HepG2 (cell line): ENCODE results near the gene USP5. TPM values are rescaled to one million over a fixed set of nuclear protein-coding genes. Genes with fewer than 3 reads are reported as not detected.

Source experiments
- ATAC-seq: fragments of 200-7000 bp; cut with Tn5 transposase; 3 replicates; pipeline ENCODE4 v1.9.1; 2020; ENCODE audit warnings: mild to moderate bottlenecking, moderate library complexity
- BruUV-seq: library from RNA; stranded (reverse); fragments of 400-500 nt; replicated peaks from 2 replicates; lab custom pipeline; 2021; lab: Mats Ljungman, UMichigan
- CTCF ChIA-PET: fragments of 300-600 bp; formaldehyde crosslinking; extraction: SDS; loops from one replicate; lab custom pipeline; 2021; ENCODE audit warnings: low total read pairs, inconsistent platforms, low intra/inter-chr PET ratio; lab: Yijun Ruan, JAX
- POLR2A ChIA-PET: fragments of 350-600 bp; sonication (Branson Sonifier 250); formaldehyde crosslinking; loops from one replicate; lab custom pipeline; 2020; ENCODE audit warnings: antibody characterized with exemption, inconsistent platforms; lab: Yijun Ruan, JAX
- DNase-seq: peaks from one replicate; pipeline ENCODE4 v3.0.0-alpha.2; 2015; ENCODE audit warnings: low spot score
- FAIRE-seq: peaks from 3 replicates; lab custom pipeline; 2011; peaks lifted over from hg19 to GRCh38; lab: Jason Lieb, UNC
- H2AFZ ChIP-seq: one replicate; pipeline ENCODE4 v1.6.1; 2011; ENCODE audit warnings: low read length, inconsistent platforms
- H3K27ac ChIP-seq: fragments of 300-600 bp; 3 replicates; pipeline ENCODE4 v1.8.0; 2011; ENCODE audit warnings: mixed run types, mild to moderate bottlenecking, mixed read lengths, low read length, inconsistent platforms; ENCODE audit not compliant: insufficient read depth; ENCODE audit errors: extremely low read length
- H3K27me3 ChIP-seq, 2 experiments: fragments of 200-600 bp in 1 of 2; 2 replicates in 1 of 2; 3 replicates in 1 of 2; pipeline versions ENCODE4 v1.6.0 to v1.8.0; 2011; ENCODE audit warnings: low read length in 2 of 2, mild to moderate bottlenecking in 2 of 2, moderate library complexity in 2 of 2, inconsistent platforms in 1 of 2; ENCODE audit not compliant: insufficient read depth in 2 of 2, control insufficient read depth in 1 of 2
- H3K36me3 ChIP-seq, 2 experiments: fragments of 200-600 bp in 1 of 2; replicated peaks in 1 of 2; 2 replicates in 1 of 2; 3 replicates in 1 of 2; pipeline versions ENCODE4 v1.5.1 to v1.8.0; 2011; ENCODE audit warnings: low read length in 2 of 2, inconsistent platforms in 1 of 2; ENCODE audit not compliant: insufficient read depth in 2 of 2, control insufficient read depth in 1 of 2
- H3K4me1 ChIP-seq: 2 replicates; pipeline ENCODE4 v1.5.1; 2012; ENCODE audit warnings: low read length, inconsistent platforms; ENCODE audit not compliant: insufficient read depth
- H3K4me2 ChIP-seq: 2 replicates; pipeline ENCODE4 v1.6.0; 2011; ENCODE audit warnings: low read depth, low read length, inconsistent platforms
- H3K4me3 ChIP-seq, 3 experiments: fragments of 200-600 bp in 1 of 3; sonication (generic), shearing (Covaris generic) in 1 of 3; replicated peaks in 1 of 3; 2 replicates each; pipeline ENCODE4 v1.5.1; 2011 to 2016; ENCODE audit warnings: low read length in 3 of 3, inconsistent platforms in 2 of 3, low read depth in 2 of 3, mild to moderate bottlenecking in 2 of 3, control low read depth in 1 of 3, mixed read lengths in 1 of 3; ENCODE audit not compliant: insufficient read depth in 1 of 3
- H3K79me2 ChIP-seq: one replicate; pipeline ENCODE4 v1.6.1; 2011; ENCODE audit warnings: low read length, inconsistent platforms; ENCODE audit not compliant: insufficient read depth
- H3K9ac ChIP-seq: 2 replicates; pipeline ENCODE4 v1.6.0; 2011; ENCODE audit warnings: mild to moderate bottlenecking, low read depth, low read length, inconsistent platforms; ENCODE audit not compliant: insufficient read depth
- H3K9me3 ChIP-seq: 2 replicates; pipeline ENCODE4 v1.5.1; 2012; ENCODE audit warnings: mild to moderate bottlenecking, low read length
- H4K20me1 ChIP-seq: 2 replicates; pipeline ENCODE4 v1.6.0; 2011; ENCODE audit warnings: inconsistent platforms, mild to moderate bottlenecking, low read length, moderate library complexity; ENCODE audit not compliant: insufficient read depth
- ATF7-NPFF ChIP-seq: sonication (generic); formaldehyde crosslinking; IDR thresholded peaks from 2 replicates; pipeline ENCODE4 v1.8.1; 2023; ENCODE audit warnings: mild to moderate bottlenecking, low read depth, missing genetic modification reagents, moderate library complexity
- FIP1L1 ChIP-seq: fragments of 200-400 bp; formaldehyde crosslinking; IDR thresholded peaks from 2 replicates; pipeline ENCODE4 v1.6.1; 2018; ENCODE audit warnings: low read depth, mild to moderate bottlenecking, low read length, moderate library complexity, borderline replicate concordance; ENCODE audit not compliant: insufficient read depth
- HES4 ChIP-seq: sonication (generic); formaldehyde crosslinking; IDR thresholded peaks from 2 replicates; pipeline ENCODE4 v1.9.0; 2021; ENCODE audit warnings: mild to moderate bottlenecking, missing genetic modification reagents, borderline replicate concordance
- JDP2 ChIP-seq: sonication (generic); formaldehyde crosslinking; IDR thresholded peaks from 2 replicates; pipeline ENCODE4 v1.8.1; 2022; ENCODE audit warnings: missing genetic modification reagents, borderline replicate concordance
- KDM1A ChIP-seq: IDR thresholded peaks from 2 replicates; pipeline ENCODE4 v1.6.1; 2016; ENCODE audit warnings: missing compliant biosample characterization
- MAFK ChIP-seq, 2 experiments: IDR thresholded peaks in 1 of 2; conservative IDR thresholded peaks in 1 of 2; 2 replicates each; pipeline ENCODE4 v1.6.1; 2011; ENCODE audit warnings: improper control_type of control experiment in 2 of 2, low read length in 2 of 2
- MLXIP ChIP-seq: sonication (generic); formaldehyde crosslinking; IDR thresholded peaks from 2 replicates; pipeline ENCODE4 v1.9.0; 2021; ENCODE audit warnings: missing genetic modification reagents, borderline replicate concordance
- NCOA5 ChIP-seq: sonication (generic); formaldehyde crosslinking; IDR thresholded peaks from 2 replicates; pipeline ENCODE4 v1.4.0; 2020; ENCODE audit warnings: missing genetic modification reagents
- NFKB2 ChIP-seq: sonication (generic); formaldehyde crosslinking; IDR thresholded peaks from 2 replicates; pipeline ENCODE4 v1.4.0; 2020; ENCODE audit warnings: missing genetic modification reagents, borderline replicate concordance
- POGK ChIP-seq: sonication (generic); formaldehyde crosslinking; conservative IDR thresholded peaks from 2 replicates; pipeline ENCODE4 v1.8.0; 2022; ENCODE audit warnings: mild to moderate bottlenecking, moderate library complexity, missing genetic modification reagents
- POLR2AphosphoS2 ChIP-seq: IDR thresholded peaks from 2 replicates; pipeline ENCODE4 v1.6.1; 2011; ENCODE audit warnings: low read depth, low read length, improper control_type of control experiment
- RBFOX2 ChIP-seq: fragments of 200-400 bp; formaldehyde crosslinking; IDR thresholded peaks from 2 replicates; pipeline ENCODE4 v1.6.1; 2017; ENCODE audit warnings: low read depth, mild to moderate bottlenecking, low read length
- ZFAT ChIP-seq: sonication (generic); formaldehyde crosslinking; conservative IDR thresholded peaks from 2 replicates; pipeline ENCODE4 v1.8.1; 2023; ENCODE audit warnings: missing genetic modification reagents, inconsistent platforms
- ZNF770 ChIP-seq: sonication (generic); formaldehyde crosslinking; IDR thresholded peaks from 2 replicates; pipeline ENCODE4 v1.5.0; 2020; ENCODE audit warnings: mild to moderate bottlenecking, missing genetic modification reagents
- ZNF883 ChIP-seq: sonication (generic); formaldehyde crosslinking; IDR thresholded peaks from 2 replicates; pipeline ENCODE4 v1.5.1; 2020; ENCODE audit warnings: mild to moderate bottlenecking, missing genetic modification reagents; ENCODE audit errors: not compliant biosample characterization
- WGBS: methylation state at CpG from one replicate; pipeline ENCODE4 v1.1.6; 2017; ENCODE audit warnings: low lambda C conversion rate; 5-methylcytosine and 5-hydroxymethylcytosine counted together
- in situ Hi-C: cut with HindIII; loops from 2 replicates; pipeline ENCODE4 v1.10.0; 2017; ENCODE audit warnings: low pct_unique_long_range_greater_than_20kb; ENCODE audit not compliant: extremely low pct_ligation_motif_present
- intact Hi-C: fragments of 100-400 bp; cut with micrococcal nuclease; formaldehyde crosslinking; loops from one replicate; pipeline ENCODE4 v1.10.0; 2022; ENCODE audit not compliant: unreplicated experiment
- polyA plus RNA-seq, 8 experiments: library from polyadenylated mRNA; depleted of rRNA in 3 of 8; stranded (reverse) in 7 of 8; unstranded in 1 of 8; fragments of >200 nt; fragmentation: Illumina TruSeq in 4 of 8; extraction: Trizol in 4 of 8; gene quantifications; 2 replicates each; pipeline versions ENCODE4 v1.2.1 to v1.2.3, GENCODE V29; 2011 to 2016; ENCODE audit warnings: low read depth in 4 of 8, missing spikeins in 1 of 8, mixed read lengths in 1 of 8; ENCODE audit not compliant: insufficient read depth in 1 of 8
- total RNA-seq, 5 experiments: library from RNA; depleted of rRNA; stranded (reverse); fragments of >200 nt; fragmentation: Illumina TruSeq; extraction: Trizol; gene quantifications; 2 replicates each; pipeline ENCODE4 v1.2.3, GENCODE V29; 2016; ENCODE audit warnings: low read depth in 1 of 5

USP5 gene
- total and polyA plus RNA-seq, 2 of the 13 experiments (the other 11 are each of a cell fraction or from before 2014, with no cell fraction given): 39.6 to 56.0 TPM

GRCh38 chr12:6834254-6834653, 17.7 kb upstream of the USP5 start:
- peaks cover 3% of the 10 kb centered on the region for H3K79me2 ChIP-seq
- no peak overlapping the region for H3K27ac ChIP-seq
- TF ChIP-seq MAFK (conservative IDR thresholded peaks at IDR 0.05 in 1 of 2, IDR thresholded peaks at IDR 0.05 in 1 of 2; ENCODE audit: low read length in 2 of 2) (no peak), RBFOX2 (no peak), ATF7-NPFF (CRISPR knock-in tag) (no peak), HES4 (CRISPR knock-in tag) (no peak), NFKB2 (no peak), ZFAT (CRISPR knock-in tag) (no peak), KDM1A (CRISPR knock-in tag) (no peak), POLR2AphosphoS2 (no peak), MLXIP (CRISPR knock-in tag) (no peak), NCOA5 (CRISPR knock-in tag) (no peak), JDP2 (no peak), ZNF883 (CRISPR knock-in tag) (no peak), POGK (CRISPR knock-in tag) (no peak), ZNF770 (CRISPR knock-in tag) (no peak), FIP1L1 (no peak)
- no peak overlapping the region for H2AFZ ChIP-seq
- CTCF ChIA-PET: no interaction called here
- intact Hi-C loops: no loop called here
- peaks cover 14% of the 10 kb centered on the region for H3K4me1 ChIP-seq
- FAIRE-seq: no peak
- POLR2A ChIA-PET: interaction anchor here (1.8 to 1.9 kb wide), 2 partner anchors 18 to 81 kb away, joined by 4 to 9 read pairs; partner anchors contain the start of genes CDCA3, MLF2 and USP5
- WGBS: 91% methylated on average over 1 of the region's 1 CpG
- no peaks in the 10 kb centered on the region for H3K27me3 ChIP-seq
- H3K4me2 ChIP-seq: no peak overlapping the region
- in situ Hi-C loops: no loop called here
- H3K9ac ChIP-seq: no peak overlapping the region
- no peaks in the 10 kb centered on the region for H3K9me3 ChIP-seq
- no TSS peak for BruUV-seq
- no peak for DNase-seq
- peaks cover 18 to 45% of the 10 kb centered on the region in 2 experiments; a peak in 4 of 5 replicates for H3K36me3 ChIP-seq
- H3K4me3 ChIP-seq: no peak overlapping the region
- ATAC-seq: no peak
- H4K20me1 ChIP-seq: no peaks in the 10 kb centered on the region
